HG03432 (cell line): Measurements from ENCODE around the gene AGFG1.
"Not testable (repeated sequence)": the region's sequence is repeated elsewhere in the genome, so short reads cannot be mapped to it uniquely, and the experiment has no call there.

Source experiments
- ATAC-seq: cut with Tn5 transposase; IDR thresholded peaks from one replicate; pipeline ENCODE4 v1.9.1; 2021; ENCODE audit warnings: mild to moderate bottlenecking, moderate library complexity; ENCODE audit not compliant: unreplicated experiment

Gene AGFG1

GRCh38 chr2:227534714-227535113 lies 62.8 kb downstream of the AGFG1 start:
- peak; percentile 93 for ATAC-seq

- no peak for ATAC-seq
Measured at GRCh38 chr2:227536445-227536844, 64.5 kb downstream of the AGFG1 start.

GRCh38 chr2:227539465-227539956 lies 67.6 kb downstream of the AGFG1 start:
- no peak for ATAC-seq

- not testable (repeated sequence) for ATAC-seq
Measured at GRCh38 chr2:227540352-227540751, 68.4 kb downstream of the AGFG1 start.

GRCh38 chr2:227545990-227546389 lies 74.0 kb downstream of the AGFG1 start:
- no peak for ATAC-seq

GRCh38 chr2:227551836-227552235 lies 79.9 kb downstream of the AGFG1 start:
- no peak for ATAC-seq

- ATAC-seq: no peak
Measured at GRCh38 chr2:227562581-227562980, 90.6 kb downstream of the AGFG1 start.

GRCh38 chr2:227565080-227565479 lies 93.1 kb downstream of the AGFG1 start:
- no peak for ATAC-seq

GRCh38 chr2:227566012-227566411 lies 94.1 kb downstream of the AGFG1 start:
- no peak for ATAC-seq

- no peak for ATAC-seq
Measured at GRCh38 chr2:227568852-227569169, 96.9 kb downstream of the AGFG1 start.

GRCh38 chr2:227570615-227571014 lies 98.7 kb downstream of the AGFG1 start:
- no peak for ATAC-seq

- no peak for ATAC-seq
Measured at GRCh38 chr2:227576110-227576509, 104.2 kb downstream of the AGFG1 start.

GRCh38 chr2:227576812-227577211 lies 104.9 kb downstream of the AGFG1 start:
- ATAC-seq: no peak

GRCh38 chr2:227577555-227577954 lies 105.6 kb downstream of the AGFG1 start:
- no peak for ATAC-seq

GRCh38 chr2:227578642-227579041 lies 106.7 kb downstream of the AGFG1 start:
- no peak for ATAC-seq

GRCh38 chr2:227579791-227580190 lies 107.8 kb downstream of the AGFG1 start:
- ATAC-seq: no peak

GRCh38 chr2:227582369-227582768 lies 110.4 kb downstream of the AGFG1 start:
- ATAC-seq: no peak

GRCh38 chr2:227592694-227593387 lies 120.9 kb downstream of the AGFG1 start:
- peak; percentile 85 for ATAC-seq

- ATAC-seq: no peak
Measured at GRCh38 chr2:227595797-227596196, 123.8 kb downstream of the AGFG1 start.

GRCh38 chr2:227597036-227597435 lies 125.1 kb downstream of the AGFG1 start:
- no peak for ATAC-seq

GRCh38 chr2:227597998-227598397 lies 126.0 kb downstream of the AGFG1 start:
- ATAC-seq: no peak

GRCh38 chr2:227598835-227599503 lies 127.0 kb downstream of the AGFG1 start, which contains the start of gene SCYGR2:
TSS of gene SCYGR2 (plus strand) at chr2:227598893. CDS start at chr2:227598893, 0 bp downstream.
- not testable (repeated sequence) for ATAC-seq
